NCI-H82 (cell line): ENCODE results near the gene SENP1.

Experiments
- DNase-seq: peaks from one replicate; lab custom pipeline; 2025; lab: John Stamatoyannopoulos, UW

SENP1 gene

DNA sequence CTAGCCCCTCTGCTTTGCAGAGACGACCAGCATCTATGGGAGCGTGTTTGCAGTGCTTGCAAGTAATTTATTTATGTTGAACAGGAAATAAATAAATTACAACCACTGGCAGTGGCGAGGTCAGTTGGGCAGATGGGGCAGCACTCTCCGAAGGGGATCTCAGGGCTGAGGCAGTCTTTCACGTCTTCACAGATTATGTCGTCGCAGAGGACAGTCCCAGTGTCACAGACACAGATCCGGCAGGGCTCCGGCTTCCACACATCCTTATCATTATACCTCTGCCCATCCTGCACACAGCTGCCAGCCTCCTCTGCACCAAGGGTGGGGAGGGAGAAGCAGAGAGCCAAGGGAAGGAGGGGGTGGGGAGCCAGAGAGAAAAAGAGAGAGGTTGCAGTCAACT lies 106.1 kb downstream of the SENP1 start:
- no peak for DNase-seq

DNA sequence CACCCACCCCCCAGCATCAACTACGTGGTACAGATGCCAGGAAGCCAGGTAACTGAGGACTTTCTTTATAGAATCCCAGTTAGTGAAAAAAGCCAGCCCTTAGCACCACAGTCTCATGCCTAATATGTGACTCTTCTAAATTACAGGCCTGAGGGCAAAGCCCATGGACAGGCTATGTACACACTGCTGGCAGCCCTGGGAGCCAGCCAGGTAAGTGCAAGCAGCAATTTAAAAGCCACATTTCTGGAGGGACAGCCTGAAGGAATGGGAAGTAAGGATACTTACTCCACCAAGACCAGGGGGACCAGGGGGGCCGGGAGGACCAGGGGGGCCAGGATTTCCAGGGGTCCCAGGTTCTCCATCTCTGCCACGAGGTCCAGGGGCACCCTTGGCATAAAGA lies 108.6 kb downstream of the SENP1 start:
- DNase-seq: no peak

DNA sequence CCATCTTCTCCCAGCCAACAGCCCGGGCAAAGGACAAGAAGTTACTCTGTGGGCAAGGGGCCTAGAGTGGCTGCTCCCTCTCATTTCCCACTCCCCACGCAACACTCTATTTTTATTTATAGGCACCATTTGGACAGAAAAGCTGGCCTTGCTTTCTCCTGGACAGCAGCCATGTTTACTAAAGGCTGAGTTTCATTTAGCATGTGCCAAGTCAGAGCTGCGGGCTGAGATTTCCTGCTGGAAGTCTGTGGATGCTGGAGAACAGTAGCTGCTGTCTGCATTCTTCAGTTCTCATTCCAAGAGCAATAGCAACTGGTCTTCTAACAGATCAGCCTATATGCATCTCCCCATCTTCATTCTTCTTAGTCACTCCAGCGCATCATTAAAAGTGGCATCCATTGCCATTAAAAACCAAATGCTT lies 109.9 kb downstream of the SENP1 start:
- DNase-seq: no peak

- DNase-seq: no peak
These were observed 112.4 kb downstream of the SENP1 start for GRCh38 chr12:47993491-47993890.
